Measurements from ENCODE around the gene MBNL3.

MBNL3 gene

DNA sequence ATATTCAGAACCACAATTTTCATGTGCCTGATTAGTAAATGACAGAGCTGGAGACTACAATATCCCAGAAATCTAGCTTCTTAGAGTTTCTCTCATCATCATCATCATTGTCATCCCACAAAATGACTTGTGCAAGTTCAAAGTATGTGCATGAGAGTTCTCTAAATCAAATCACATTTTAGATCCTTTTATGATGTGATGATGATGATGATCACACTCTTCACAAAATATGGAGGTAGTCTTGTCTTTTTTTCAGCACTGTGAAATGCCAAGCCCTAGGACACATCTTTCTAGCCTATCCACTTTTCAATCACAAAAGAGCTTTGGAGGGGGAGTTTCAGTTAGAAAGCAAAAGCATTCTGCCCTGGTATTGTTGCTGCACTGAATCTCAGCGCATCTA lies 7.4 kb downstream of the MBNL3 start:
- no peak for DNase-seq (ENCODE audit: low read depth)
- H3K4me3 ChIP-seq (ENCODE audit: low read depth, low read length): no peak overlapping the region; the same call in 1 of the 2 replicates
- TF ChIP-seq, protein P1, sequence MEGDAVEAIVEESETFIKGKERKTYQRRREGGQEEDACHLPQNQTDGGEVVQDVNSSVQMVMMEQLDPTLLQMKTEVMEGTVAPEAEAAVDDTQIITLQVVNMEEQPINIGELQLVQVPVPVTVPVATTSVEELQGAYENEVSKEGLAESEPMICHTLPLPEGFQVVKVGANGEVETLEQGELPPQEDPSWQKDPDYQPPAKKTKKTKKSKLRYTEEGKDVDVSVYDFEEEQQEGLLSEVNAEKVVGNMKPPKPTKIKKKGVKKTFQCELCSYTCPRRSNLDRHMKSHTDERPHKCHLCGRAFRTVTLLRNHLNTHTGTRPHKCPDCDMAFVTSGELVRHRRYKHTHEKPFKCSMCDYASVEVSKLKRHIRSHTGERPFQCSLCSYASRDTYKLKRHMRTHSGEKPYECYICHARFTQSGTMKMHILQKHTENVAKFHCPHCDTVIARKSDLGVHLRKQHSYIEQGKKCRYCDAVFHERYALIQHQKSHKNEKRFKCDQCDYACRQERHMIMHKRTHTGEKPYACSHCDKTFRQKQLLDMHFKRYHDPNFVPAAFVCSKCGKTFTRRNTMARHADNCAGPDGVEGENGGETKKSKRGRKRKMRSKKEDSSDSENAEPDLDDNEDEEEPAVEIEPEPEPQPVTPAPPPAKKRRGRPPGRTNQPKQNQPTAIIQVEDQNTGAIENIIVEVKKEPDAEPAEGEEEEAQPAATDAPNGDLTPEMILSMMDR (IDR thresholded peaks at IDR 0.05; ENCODE audit: low read depth, low read length, missing control alignments): no peak

DNA sequence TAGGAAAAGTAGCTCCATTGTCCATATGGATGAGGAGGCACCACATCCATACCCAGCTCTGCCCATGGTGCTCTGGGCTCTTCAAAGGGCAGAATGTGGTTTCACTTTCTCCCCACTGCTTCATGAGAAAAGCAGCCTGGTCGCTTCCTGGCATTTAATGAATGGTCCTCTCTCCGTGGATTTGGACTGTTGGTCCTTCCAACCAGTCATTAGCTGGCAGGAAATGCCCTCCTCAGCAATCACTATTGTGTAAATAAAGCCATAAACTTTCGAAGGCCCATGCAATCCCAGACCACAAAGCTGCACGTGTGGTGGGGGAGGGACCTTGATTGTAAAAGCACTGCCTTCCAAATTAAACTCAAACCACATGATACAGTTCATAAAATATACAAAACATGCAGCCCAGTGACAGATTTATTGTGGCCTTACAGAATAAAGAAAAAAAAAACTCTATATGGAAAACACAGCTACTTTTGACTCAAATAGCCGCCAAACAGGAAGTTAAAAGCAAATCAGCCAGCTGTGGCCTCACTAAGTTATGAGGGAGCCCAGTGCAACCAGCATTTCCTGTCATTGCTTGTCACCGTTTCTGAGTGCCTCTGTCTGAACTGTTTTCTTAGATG lies 8.1 kb downstream of the MBNL3 start:
- TF ChIP-seq, protein P1 (IDR thresholded peaks at IDR 0.05; ENCODE audit: low read depth, low read length, missing control alignments): no peak
- peak overlapping the region; percentile 43 for H3K4me3 ChIP-seq (ENCODE audit: low read depth, low read length)
- no peak for DNase-seq (ENCODE audit: low read depth)

DNA sequence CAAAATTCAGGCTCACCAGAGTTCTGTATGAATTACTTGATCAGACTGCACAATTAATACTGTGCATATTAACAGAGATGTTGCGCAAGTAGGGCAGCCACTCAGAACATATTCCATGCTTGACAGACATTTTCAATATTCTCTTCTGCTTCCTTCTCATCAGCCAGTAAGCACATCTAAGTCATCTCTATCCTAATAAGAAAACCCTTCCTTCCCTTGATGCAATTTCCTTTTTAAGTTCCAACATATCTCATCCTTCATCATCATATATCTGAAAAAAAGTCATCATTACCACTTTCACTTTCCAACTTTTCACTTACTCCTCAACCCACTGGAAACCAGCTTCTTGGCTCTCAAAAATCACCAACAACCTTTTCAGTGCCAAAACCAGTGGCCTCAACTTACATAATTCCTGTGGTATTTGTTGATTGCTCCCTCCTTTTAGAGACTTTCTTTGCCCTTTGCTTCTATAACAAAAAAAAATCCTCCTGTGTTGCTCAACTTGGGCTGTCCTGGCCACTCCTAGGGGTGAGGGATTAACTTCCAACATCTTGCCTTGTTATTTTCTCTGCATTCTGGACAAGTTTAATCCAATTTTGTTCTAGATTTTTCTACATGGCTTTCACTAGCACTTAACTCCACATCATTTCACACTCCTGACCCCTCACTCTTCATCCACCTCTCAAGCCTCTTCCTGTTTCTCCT lies 14.1 kb downstream of the MBNL3 start:
- H3K4me3 ChIP-seq (ENCODE audit: low read depth, low read length): no peak overlapping the region
- TF ChIP-seq, protein P1 (IDR thresholded peaks at IDR 0.05; ENCODE audit: low read depth, low read length, missing control alignments): no peak
- DNase-seq (ENCODE audit: low read depth): no peak

DNA sequence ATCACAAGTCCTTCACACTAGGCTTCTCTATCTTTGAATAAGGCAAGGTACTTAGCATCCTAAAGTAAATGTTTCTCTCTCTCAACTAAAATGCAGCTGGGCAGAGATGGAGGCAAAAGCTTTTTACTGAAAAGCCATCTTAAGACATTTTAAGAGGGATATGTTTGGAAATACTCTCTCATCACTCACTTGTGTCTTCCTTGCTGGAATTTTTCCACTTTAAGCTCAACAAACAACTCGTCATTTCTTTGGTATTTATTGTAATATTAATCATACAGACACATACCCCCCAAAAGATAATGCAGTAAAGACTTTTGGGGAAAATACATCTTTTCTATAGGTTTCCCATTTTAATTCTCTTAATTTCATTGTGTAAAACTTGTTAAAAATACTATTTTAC lies 16.4 kb downstream of the MBNL3 start:
- no peak overlapping the region for H3K4me3 ChIP-seq (ENCODE audit: low read depth, low read length)
- TF ChIP-seq, protein P1 (IDR thresholded peaks at IDR 0.05; ENCODE audit: low read depth, low read length, missing control alignments): no peak
- DNase-seq (ENCODE audit: low read depth): no peak

DNA sequence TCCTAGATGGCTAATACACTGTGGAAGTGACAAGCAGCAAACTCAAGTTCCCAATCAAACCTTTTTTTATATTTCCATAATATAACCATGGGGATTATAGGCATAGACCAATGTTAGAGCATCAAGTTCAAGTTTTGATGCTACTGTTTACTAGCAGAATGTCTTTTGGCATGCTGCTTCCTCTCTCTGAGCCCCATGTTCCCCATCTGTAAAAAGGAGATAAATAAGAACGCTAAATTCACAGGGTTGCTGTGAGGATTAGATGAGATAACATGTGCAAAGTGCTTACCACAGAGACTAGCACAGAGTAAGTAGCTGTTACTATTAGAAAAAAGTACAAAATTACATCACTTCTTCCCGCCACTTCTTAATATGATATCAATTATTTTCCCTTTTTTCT lies 18.0 kb downstream of the MBNL3 start:
- TF ChIP-seq, protein P1 (IDR thresholded peaks at IDR 0.05; ENCODE audit: low read depth, low read length, missing control alignments): no peak
- H3K4me3 ChIP-seq (ENCODE audit: low read depth, low read length): no peak overlapping the region
- no peak for DNase-seq (ENCODE audit: low read depth)

DNA sequence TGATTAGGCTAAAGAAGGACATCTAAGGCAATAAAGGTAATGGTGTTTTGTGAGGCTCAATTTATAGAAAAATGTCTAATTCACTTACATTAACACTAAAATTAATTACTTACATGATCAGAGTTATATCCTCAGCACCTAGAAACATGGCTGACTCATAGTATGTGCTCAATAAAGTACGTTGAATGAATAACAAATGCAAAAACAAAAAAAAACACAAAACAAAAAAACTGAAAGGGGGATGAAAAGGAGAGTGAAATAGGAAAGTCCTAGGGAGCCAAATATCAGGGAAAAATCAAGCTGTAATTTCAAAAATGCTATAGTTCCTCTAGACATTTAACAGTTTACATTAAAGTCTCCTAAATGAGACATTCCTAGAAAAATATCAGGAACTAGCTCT lies 18.7 kb downstream of the MBNL3 start:
- H3K4me3 ChIP-seq (ENCODE audit: low read depth, low read length): no peak overlapping the region
- DNase-seq (ENCODE audit: low read depth): no peak
- TF ChIP-seq, protein P1 (IDR thresholded peaks at IDR 0.05; ENCODE audit: low read depth, low read length, missing control alignments): no peak

DNA sequence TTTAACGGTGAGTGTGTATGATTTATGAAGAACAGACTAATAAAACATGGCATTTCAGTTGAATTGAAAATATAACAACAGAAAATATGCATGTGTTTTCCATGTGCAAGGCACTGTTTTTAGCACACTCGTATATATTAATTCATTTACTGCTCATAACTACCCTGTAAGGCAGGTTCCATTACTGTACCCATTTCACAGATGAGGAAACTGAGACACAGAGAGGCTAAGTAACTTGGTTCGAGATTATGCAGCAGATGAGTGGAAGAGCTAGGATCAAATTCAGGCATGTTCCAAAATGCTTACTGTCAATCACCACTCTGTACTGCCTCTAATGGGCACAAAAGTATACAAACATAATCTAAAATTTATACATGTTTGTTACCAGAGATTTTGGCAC lies 20.4 kb downstream of the MBNL3 start:
- H3K4me3 ChIP-seq (ENCODE audit: low read depth, low read length): no peak overlapping the region
- DNase-seq (ENCODE audit: low read depth): no peak
- TF ChIP-seq, protein P1 (IDR thresholded peaks at IDR 0.05; ENCODE audit: low read depth, low read length, missing control alignments): no peak
